ENCODE data around the gene CELF2.

GRCh38 chr10:11019724-11020547 lies 2.3 kb downstream of the CELF2 start:
- TF ChIP-seq CTCF (IDR thresholded peaks at IDR 0.05; ENCODE audit: insufficient read depth, low read length, poor library complexity, severe bottlenecking) (no peak), EZH2phosphoT487 (conservative IDR thresholded peaks at IDR 0.05; ENCODE audit: low read length) (no peak)

Measured in SU-DHL-6 (cell line).